HepG2 (cell line): ENCODE data around the gene ZNF148. TPM values are rescaled to one million over a fixed set of nuclear protein-coding genes. Genes with fewer than 3 reads are reported as not detected.
A peak's percentile ranks its signal among the peaks of the same experiment; 100 is the strongest.

Experiments
- ATAC-seq: fragments of 200-7000 bp; cut with Tn5 transposase; 3 replicates; pipeline ENCODE4 v1.9.1; 2020; ENCODE audit warnings: mild to moderate bottlenecking, moderate library complexity
- BruUV-seq: library from RNA; stranded (reverse); fragments of 400-500 nt; replicated peaks from 2 replicates; lab custom pipeline; 2021; lab: Mats Ljungman, UMichigan
- CTCF ChIA-PET: fragments of 300-600 bp; formaldehyde crosslinking; extraction: SDS; loops from one replicate; lab custom pipeline; 2021; ENCODE audit warnings: low total read pairs, inconsistent platforms, low intra/inter-chr PET ratio; lab: Yijun Ruan, JAX
- POLR2A ChIA-PET: fragments of 350-600 bp; sonication (Branson Sonifier 250); formaldehyde crosslinking; loops from one replicate; lab custom pipeline; 2020; ENCODE audit warnings: antibody characterized with exemption, inconsistent platforms; lab: Yijun Ruan, JAX
- DNase-seq: peaks from one replicate; pipeline ENCODE4 v3.0.0-alpha.2; 2015; ENCODE audit warnings: low spot score
- FAIRE-seq: peaks from 3 replicates; lab custom pipeline; 2011; peaks lifted over from hg19 to GRCh38; lab: Jason Lieb, UNC
- H2AFZ ChIP-seq: one replicate; pipeline ENCODE4 v1.6.1; 2011; ENCODE audit warnings: low read length, inconsistent platforms
- H3K27ac ChIP-seq: fragments of 300-600 bp; 3 replicates; pipeline ENCODE4 v1.8.0; 2011; ENCODE audit warnings: mixed run types, mild to moderate bottlenecking, mixed read lengths, low read length, inconsistent platforms; ENCODE audit not compliant: insufficient read depth; ENCODE audit errors: extremely low read length
- H3K27me3 ChIP-seq, 2 experiments: fragments of 200-600 bp in 1 of 2; 2 replicates in 1 of 2; 3 replicates in 1 of 2; pipeline versions ENCODE4 v1.6.0 to v1.8.0; 2011; ENCODE audit warnings: low read length in 2 of 2, mild to moderate bottlenecking in 2 of 2, moderate library complexity in 2 of 2, inconsistent platforms in 1 of 2; ENCODE audit not compliant: insufficient read depth in 2 of 2, control insufficient read depth in 1 of 2
- H3K36me3 ChIP-seq, 2 experiments: fragments of 200-600 bp in 1 of 2; replicated peaks in 1 of 2; 2 replicates in 1 of 2; 3 replicates in 1 of 2; pipeline versions ENCODE4 v1.5.1 to v1.8.0; 2011; ENCODE audit warnings: low read length in 2 of 2, inconsistent platforms in 1 of 2; ENCODE audit not compliant: insufficient read depth in 2 of 2, control insufficient read depth in 1 of 2
- H3K4me1 ChIP-seq: 2 replicates; pipeline ENCODE4 v1.5.1; 2012; ENCODE audit warnings: low read length, inconsistent platforms; ENCODE audit not compliant: insufficient read depth
- H3K4me2 ChIP-seq: 2 replicates; pipeline ENCODE4 v1.6.0; 2011; ENCODE audit warnings: low read depth, low read length, inconsistent platforms
- H3K4me3 ChIP-seq, 3 experiments: fragments of 200-600 bp in 1 of 3; sonication (generic), shearing (Covaris generic) in 1 of 3; replicated peaks in 1 of 3; 2 replicates each; pipeline ENCODE4 v1.5.1; 2011 to 2016; ENCODE audit warnings: low read length in 3 of 3, inconsistent platforms in 2 of 3, low read depth in 2 of 3, mild to moderate bottlenecking in 2 of 3, control low read depth in 1 of 3, mixed read lengths in 1 of 3; ENCODE audit not compliant: insufficient read depth in 1 of 3
- H3K79me2 ChIP-seq: one replicate; pipeline ENCODE4 v1.6.1; 2011; ENCODE audit warnings: low read length, inconsistent platforms; ENCODE audit not compliant: insufficient read depth
- H3K9ac ChIP-seq: 2 replicates; pipeline ENCODE4 v1.6.0; 2011; ENCODE audit warnings: mild to moderate bottlenecking, low read depth, low read length, inconsistent platforms; ENCODE audit not compliant: insufficient read depth
- H3K9me3 ChIP-seq: 2 replicates; pipeline ENCODE4 v1.5.1; 2012; ENCODE audit warnings: mild to moderate bottlenecking, low read length
- H4K20me1 ChIP-seq: 2 replicates; pipeline ENCODE4 v1.6.0; 2011; ENCODE audit warnings: inconsistent platforms, mild to moderate bottlenecking, low read length, moderate library complexity; ENCODE audit not compliant: insufficient read depth
- CEBPB ChIP-seq: IDR thresholded peaks from 2 replicates; pipeline ENCODE4 v1.6.1; 2011; ENCODE audit warnings: low read depth, low read length, improper control_type of control experiment, borderline replicate concordance
- WGBS: methylation state at CpG from one replicate; pipeline ENCODE4 v1.1.6; 2017; ENCODE audit warnings: low lambda C conversion rate; 5-methylcytosine and 5-hydroxymethylcytosine counted together
- in situ Hi-C: cut with HindIII; loops from 2 replicates; pipeline ENCODE4 v1.10.0; 2017; ENCODE audit warnings: low pct_unique_long_range_greater_than_20kb; ENCODE audit not compliant: extremely low pct_ligation_motif_present
- intact Hi-C: fragments of 100-400 bp; cut with micrococcal nuclease; formaldehyde crosslinking; loops from one replicate; pipeline ENCODE4 v1.10.0; 2022; ENCODE audit not compliant: unreplicated experiment
- polyA plus RNA-seq, 8 experiments: library from polyadenylated mRNA; depleted of rRNA in 3 of 8; stranded (reverse) in 7 of 8; unstranded in 1 of 8; fragments of >200 nt; fragmentation: Illumina TruSeq in 4 of 8; extraction: Trizol in 4 of 8; gene quantifications; 2 replicates each; pipeline versions ENCODE4 v1.2.1 to v1.2.3, GENCODE V29; 2011 to 2016; ENCODE audit warnings: low read depth in 4 of 8, missing spikeins in 1 of 8, mixed read lengths in 1 of 8; ENCODE audit not compliant: insufficient read depth in 1 of 8
- total RNA-seq, 5 experiments: library from RNA; depleted of rRNA; stranded (reverse); fragments of >200 nt; fragmentation: Illumina TruSeq; extraction: Trizol; gene quantifications; 2 replicates each; pipeline ENCODE4 v1.2.3, GENCODE V29; 2016; ENCODE audit warnings: low read depth in 1 of 5
- TF ChIP-seq, protein P1 (sequence below): sonication (generic); formaldehyde crosslinking; IDR thresholded peaks from 2 replicates; pipeline ENCODE4 v1.4.0; 2020; ENCODE audit warnings: low read depth, missing genetic modification reagents

ZNF148 gene
- total and polyA plus RNA-seq, 2 of the 13 experiments (the other 11 are each of a cell fraction or from before 2014, with no cell fraction given): 10.6 to 36.1 TPM

DNA sequence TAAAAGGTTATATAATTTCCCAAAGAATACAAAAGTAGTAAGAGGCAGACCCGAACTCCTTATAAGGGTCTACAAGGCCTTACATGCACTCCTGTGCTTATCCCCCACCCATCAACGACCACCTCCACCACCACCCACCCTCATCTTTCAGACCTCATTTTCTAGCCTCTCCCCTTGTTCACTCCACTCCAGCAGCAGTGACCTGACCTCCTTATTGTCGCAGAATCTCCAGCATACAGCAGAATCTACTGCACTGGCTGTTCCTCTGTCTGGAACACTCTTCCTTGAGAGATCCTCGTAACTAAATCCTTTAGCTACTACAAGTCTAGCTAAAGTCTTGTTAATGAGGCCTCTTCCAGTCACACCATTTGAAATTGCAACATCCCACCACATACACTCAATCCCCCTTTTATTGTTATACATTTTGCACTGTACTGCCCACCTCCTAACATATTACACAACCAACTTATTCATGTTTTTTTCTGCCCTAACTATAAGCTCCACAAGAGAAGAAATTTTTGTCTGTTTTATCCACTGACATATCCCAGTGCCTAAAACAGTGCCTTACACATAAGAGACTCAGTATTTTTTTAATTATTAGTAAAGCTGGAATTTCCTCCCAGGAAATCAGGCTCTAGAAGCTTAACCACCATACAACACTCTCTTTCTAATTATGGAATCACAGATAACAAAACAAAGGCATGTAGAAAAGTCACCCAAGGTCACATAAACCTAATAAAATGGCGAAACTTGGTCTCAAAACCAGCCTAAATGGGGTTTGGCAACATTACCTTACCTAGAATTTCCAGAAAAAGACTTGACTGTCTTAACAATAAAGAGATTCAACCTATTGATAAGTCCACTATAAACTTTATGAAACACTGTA lies 40.2 kb downstream of the ZNF148 start:
- Histone ChIP-seq H3K4me3 (no peak overlapping the region), H3K9me3 (no peaks in the 10 kb centered on the region), H3K4me1 (peaks cover 14% of the 10 kb centered on the region), H3K79me2 (peaks cover 86% of the 10 kb centered on the region), H3K9ac (no peak overlapping the region), H3K4me2 (no peak overlapping the region), H4K20me1 (peaks cover 12% of the 10 kb centered on the region; the same call in 1 of the 2 replicates), H3K27me3 (no peaks in the 10 kb centered on the region), H3K27ac (no peak overlapping the region), H2AFZ (no peak overlapping the region), H3K36me3 (peaks cover under 1 to 3% of the 10 kb centered on the region in 2 experiments; a peak in 1 of 5 replicates)
- TF ChIP-seq, protein P1, sequence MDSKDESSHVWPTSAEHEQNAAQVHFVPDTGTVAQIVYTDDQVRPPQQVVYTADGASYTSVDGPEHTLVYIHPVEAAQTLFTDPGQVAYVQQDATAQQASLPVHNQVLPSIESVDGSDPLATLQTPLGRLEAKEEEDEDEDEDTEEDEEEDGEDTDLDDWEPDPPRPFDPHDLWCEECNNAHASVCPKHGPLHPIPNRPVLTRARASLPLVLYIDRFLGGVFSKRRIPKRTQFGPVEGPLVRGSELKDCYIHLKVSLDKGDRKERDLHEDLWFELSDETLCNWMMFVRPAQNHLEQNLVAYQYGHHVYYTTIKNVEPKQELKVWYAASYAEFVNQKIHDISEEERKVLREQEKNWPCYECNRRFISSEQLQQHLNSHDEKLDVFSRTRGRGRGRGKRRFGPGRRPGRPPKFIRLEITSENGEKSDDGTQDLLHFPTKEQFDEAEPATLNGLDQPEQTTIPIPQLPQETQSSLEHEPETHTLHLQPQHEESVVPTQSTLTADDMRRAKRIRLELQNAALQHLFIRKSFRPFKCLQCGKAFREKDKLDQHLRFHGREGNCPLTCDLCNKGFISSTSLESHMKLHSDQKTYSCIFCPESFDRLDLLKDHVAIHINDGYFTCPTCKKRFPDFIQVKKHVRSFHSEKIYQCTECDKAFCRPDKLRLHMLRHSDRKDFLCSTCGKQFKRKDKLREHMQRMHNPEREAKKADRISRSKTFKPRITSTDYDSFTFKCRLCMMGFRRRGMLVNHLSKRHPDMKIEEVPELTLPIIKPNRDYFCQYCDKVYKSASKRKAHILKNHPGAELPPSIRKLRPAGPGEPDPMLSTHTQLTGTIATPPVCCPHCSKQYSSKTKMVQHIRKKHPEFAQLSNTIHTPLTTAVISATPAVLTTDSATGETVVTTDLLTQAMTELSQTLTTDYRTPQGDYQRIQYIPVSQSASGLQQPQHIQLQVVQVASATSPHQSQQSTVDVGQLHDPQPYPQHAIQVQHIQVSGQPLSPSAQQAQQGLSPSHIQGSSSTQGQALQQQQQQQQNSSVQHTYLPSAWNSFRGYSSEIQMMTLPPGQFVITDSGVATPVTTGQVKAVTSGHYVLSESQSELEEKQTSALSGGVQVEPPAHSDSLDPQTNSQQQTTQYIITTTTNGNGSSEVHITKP (CRISPR knock-in tag): no peak
- peak; percentile 6; the same call in 1 of the 2 replicates for TF ChIP-seq CEBPB
- no TSS peak for BruUV-seq
- ChIA-PET POLR2A (no interaction called here), CTCF (no interaction called here)
- FAIRE-seq: no peak
- ATAC-seq: no peak
- in situ Hi-C loops (no loop called here), intact Hi-C loops (no loop called here)
- DNase-seq: no peak
- WGBS: 97% methylated on average over 5 of the region's 5 CpGs
